ENCODE results near the gene SMIM30.
"Not testable (repeated sequence)": the region's sequence is repeated elsewhere in the genome, so short reads cannot be mapped to it uniquely, and the experiment has no call there.

The SMIM30 gene

DNA sequence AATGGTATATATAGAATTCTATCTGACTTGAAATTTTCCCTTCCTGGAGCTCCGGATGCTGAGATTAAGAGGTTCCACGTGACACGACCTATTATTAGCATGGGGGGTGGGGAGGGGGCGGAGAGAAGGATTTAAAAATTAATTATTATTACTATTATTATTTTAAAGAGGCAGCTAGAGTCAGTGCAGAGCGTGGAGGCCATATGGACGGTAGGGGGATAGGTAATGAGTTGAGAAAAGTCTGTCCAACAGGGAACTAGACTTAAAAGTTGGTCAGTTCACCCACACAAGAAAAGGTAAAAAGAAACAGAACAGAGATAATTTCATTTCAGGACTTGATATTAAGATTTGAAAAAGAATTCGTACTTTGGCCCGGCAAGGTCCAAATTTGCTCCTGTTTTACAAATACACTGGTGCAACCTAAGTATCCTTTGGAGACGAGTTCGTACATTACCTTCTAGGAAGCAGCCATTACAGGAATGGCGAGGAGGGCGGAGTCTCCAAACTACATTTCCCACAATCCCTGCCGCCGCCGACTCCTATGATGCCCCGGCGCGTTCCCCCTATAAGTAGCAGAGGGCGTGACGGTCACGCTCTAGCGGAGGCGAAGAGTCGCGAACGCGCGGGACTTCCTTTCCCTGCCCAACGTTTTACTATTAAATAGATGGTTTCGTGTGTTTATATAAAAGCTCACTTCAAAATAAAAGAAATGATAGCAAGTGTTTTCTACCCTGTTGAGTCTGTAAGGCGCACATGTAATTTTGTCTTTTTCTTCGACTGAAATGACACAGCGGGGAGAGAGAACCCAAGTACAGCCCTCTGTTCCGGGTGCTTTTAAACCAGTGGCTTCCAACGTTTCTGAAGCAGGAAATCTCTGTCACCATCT, at the start of gene SMIM30:
TSS of gene SMIM30 (minus strand) at position 481 of the 886 bp plus-strand sequence. CDS start 976 bp downstream, outside the sequence.
- peak; percentile 97 for FAIRE-seq
- peak; percentile 75 for DNase-seq (ENCODE audit: extremely low spot score, insufficient read length, low read depth)

GRCh38 chr7:113166176-113166575, 47.8 kb upstream of the SMIM30 start:
- FAIRE-seq; DNase-seq (ENCODE audit: extremely low spot score, insufficient read length, low read depth): not testable (repeated sequence)

- no peak for FAIRE-seq
- no peak for DNase-seq (ENCODE audit: extremely low spot score, insufficient read length, low read depth)
Measured at GRCh38 chr7:113161050-113161449, 42.7 kb upstream of the SMIM30 start.

DNA sequence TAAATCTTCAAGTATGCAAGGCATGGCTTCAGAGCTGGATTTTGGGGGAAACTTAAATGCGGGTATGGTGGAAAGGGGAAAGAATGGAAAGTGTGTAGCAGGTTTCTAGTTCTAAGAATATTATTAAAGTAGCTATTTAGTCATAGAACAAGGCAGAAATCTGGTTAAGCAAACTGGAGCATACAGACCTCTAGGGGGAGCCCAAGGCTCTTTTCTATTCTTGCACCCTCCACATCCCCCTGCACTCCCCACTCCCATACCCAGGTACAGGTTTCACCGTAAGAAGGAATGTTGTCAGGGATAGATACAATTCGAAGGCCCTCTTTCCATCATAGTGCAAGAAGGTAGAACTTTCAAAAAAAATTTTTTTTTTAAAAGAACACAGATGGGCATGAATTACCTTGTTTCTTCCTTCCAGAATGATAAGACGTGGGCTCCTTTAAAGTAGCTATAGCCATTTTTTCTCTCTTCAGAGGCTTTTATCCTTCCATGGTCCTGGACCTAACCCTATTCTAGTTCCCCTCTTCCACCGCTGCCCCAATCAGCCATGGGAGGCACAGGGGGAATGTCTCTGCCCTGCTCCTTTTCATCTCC, 41.5 kb upstream of the SMIM30 start:
- no peak for DNase-seq (ENCODE audit: extremely low spot score, insufficient read length, low read depth)
- peak; percentile 59 for FAIRE-seq

DNA sequence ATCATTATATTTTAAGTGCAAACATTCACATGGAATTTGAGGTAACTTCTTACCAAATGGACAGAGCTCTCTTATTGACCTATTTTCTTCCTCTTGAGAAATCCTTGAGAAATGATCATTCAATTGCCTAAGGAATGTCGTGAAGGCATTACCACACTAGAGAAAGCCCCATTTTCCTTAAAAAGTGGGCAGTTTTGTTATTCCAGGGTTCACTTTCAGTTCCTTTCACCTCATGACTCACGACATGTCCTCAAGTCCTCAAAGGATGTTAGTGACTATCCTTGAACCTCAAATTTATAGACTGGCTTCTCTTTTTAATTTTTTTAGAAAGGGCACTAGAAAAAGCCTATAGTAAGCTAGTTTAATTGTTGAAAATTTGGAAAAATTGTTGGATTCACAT, 40.4 kb upstream of the SMIM30 start:
- DNase-seq (ENCODE audit: extremely low spot score, insufficient read length, low read depth): no peak
- no peak for FAIRE-seq

GRCh38 chr7:113154117-113154516, 35.8 kb upstream of the SMIM30 start:
- no peak for FAIRE-seq

DNA sequence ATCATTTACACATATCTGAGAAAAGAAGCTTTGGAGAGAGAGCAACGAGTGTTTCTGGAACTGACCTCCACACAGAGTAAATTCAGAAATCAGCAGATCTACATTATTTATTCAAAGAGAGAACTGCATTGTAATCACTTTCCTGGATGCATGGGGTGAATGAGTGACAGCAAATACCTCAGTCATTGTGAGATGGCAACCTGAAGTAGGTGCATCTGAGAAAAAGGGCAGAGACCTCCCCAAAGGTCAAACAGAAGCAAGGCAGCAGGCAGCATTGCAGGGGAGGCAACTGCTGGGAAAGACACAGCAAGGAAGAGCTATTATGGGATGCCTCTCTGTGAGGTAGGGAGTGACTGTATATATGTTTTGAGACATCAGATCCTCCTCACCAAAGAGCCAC, 26.5 kb upstream of the SMIM30 start:
- FAIRE-seq (no peak), DNase-seq (ENCODE audit: extremely low spot score, insufficient read length, low read depth) (no peak)

More at GRCh38 chr7:113154117-113154516, 35.8 kb upstream of the SMIM30 start:
- DNase-seq (ENCODE audit: extremely low spot score, insufficient read length, low read depth): no peak

DNA sequence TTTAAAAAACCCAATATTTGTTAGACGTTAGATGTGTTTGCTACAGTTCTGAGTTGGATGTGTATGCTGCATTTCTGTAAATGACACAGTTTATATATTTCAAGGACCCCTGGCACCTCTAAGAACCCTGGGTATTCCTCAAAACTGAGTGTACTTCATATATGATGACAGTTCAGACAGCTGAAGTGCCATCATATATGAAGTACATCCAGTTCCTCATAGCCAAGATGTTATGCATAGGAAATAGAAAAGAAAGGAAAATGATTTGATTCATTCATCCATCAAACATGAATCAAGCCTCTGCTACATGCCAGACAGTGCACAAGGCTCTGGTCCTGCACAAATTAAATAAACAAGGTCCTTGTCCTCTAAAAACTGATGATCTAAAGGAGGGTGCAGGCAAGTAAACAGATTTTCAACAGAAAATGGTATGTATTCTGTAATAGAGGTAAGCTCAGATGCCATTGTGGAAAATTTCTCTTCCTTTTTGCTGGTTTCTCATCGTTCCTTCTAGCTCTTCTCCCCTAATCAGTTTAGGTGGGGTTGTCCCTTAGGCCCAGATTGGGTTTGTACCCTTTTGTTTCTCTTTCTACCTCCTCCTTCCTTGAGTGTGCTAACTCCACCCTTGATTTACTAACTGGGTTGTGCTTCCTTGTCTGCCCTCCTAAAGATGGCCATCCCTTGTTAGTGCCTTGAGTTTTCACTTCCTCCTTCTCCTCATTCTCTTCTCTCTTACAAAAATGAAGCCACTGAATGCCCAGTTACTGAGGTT, 25.3 kb upstream of the SMIM30 start:
- FAIRE-seq (peak; percentile 45), DNase-seq (ENCODE audit: extremely low spot score, insufficient read length, low read depth) (no peak)

- FAIRE-seq (no peak), DNase-seq (ENCODE audit: extremely low spot score, insufficient read length, low read depth) (no peak)
Measured at GRCh38 chr7:113142385-113143119, 24.2 kb upstream of the SMIM30 start.

DNA sequence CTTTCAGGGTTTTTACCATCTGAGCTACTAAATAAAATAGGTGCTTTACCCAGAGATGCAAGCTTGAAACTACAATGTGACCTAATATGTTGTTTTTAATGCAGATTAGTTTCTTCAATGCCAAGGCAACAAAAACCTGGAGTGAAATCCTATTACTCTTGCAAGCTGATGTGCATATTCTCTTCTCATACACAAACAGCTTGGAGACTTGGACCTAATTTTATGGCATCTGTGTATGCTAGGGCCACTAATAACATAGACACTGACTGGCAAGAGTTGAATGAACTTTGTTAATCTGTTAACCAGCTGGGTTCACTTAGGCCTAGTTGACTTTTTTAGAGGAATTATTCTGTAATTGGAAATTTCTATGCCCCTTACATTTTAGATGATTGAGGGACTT, 23.4 kb upstream of the SMIM30 start:
- no peak for DNase-seq (ENCODE audit: extremely low spot score, insufficient read length, low read depth)
- no peak for FAIRE-seq

DNA sequence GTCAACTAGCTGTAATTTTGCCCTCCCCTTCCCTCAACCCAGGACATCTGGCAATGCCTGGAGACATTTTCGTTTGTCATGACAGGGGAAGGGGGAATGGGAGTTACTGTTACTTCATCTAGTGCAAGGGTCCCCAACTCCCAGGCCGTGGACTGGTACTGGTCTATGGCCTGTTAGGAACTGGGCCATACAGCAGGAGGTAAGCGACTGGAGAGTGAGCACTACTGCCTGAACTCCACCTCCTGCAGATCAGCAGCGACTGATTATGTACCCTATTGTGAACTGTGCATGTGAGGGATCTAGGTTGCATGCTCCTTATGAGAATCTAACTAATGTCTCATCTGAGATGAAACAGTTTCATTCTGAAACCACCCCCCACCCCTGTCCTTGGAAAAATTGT, 22.6 kb upstream of the SMIM30 start:
- DNase-seq (ENCODE audit: extremely low spot score, insufficient read length, low read depth): no peak
- no peak for FAIRE-seq

- FAIRE-seq: no peak
Measured at GRCh38 chr7:113137241-113137640, 18.9 kb upstream of the SMIM30 start.

GRCh38 chr7:113134025-113134424, 15.7 kb upstream of the SMIM30 start:
- no peak for FAIRE-seq
- no peak for DNase-seq (ENCODE audit: extremely low spot score, insufficient read length, low read depth)

More at GRCh38 chr7:113137241-113137640, 18.9 kb upstream of the SMIM30 start:
- DNase-seq (ENCODE audit: extremely low spot score, insufficient read length, low read depth): no peak

DNA sequence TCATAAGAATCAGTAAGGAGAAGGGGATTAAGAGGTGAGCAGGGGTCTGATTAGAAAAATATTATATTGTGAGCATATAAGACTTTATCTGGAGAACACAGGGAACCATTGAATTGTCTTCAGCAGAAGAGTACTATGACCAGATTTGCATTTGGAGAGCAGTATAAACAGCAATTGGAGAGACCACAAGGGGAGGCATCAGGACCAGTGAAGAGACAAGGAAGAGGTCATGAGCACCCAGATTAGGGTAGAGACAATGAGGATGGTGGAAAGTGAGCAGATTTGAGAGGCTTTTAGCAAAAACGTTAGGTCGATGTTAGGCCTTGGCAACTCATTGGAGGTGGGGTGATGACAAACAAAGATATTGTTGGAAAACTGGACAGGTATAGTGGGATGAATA, 13.0 kb upstream of the SMIM30 start:
- DNase-seq (ENCODE audit: extremely low spot score, insufficient read length, low read depth): no peak
- FAIRE-seq: no peak

- FAIRE-seq: no peak
- no peak for DNase-seq (ENCODE audit: extremely low spot score, insufficient read length, low read depth)
Measured at GRCh38 chr7:113128031-113128430, 9.7 kb upstream of the SMIM30 start.

DNA sequence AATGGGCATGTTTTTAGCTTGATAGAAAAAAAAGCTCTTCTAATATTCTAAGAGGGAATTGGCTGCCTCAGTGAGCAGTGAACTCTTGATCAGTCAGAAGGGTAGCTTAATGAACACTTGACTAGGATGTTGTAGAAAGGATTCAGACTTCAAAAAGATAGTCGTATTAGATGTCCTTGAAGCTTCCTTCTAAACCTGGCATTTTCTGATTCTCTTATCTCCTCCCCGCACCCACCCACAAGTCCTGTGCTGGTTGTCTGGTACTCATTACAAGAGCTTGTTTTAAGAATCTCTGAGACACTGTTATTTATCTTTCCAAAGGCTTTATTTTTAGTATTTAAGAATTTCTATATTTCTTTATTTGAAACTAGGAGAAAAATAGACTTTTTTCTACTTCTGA, 7.4 kb upstream of the SMIM30 start:
- FAIRE-seq (no peak), DNase-seq (ENCODE audit: extremely low spot score, insufficient read length, low read depth) (no peak)

- peak; percentile 18 for FAIRE-seq
- no peak for DNase-seq (ENCODE audit: extremely low spot score, insufficient read length, low read depth)
Measured at GRCh38 chr7:113122744-113123143, 4.4 kb upstream of the SMIM30 start.

- DNase-seq (ENCODE audit: extremely low spot score, insufficient read length, low read depth) (no peak), FAIRE-seq (no peak)
Measured at GRCh38 chr7:113120647-113121046, 2.3 kb upstream of the SMIM30 start.

DNA sequence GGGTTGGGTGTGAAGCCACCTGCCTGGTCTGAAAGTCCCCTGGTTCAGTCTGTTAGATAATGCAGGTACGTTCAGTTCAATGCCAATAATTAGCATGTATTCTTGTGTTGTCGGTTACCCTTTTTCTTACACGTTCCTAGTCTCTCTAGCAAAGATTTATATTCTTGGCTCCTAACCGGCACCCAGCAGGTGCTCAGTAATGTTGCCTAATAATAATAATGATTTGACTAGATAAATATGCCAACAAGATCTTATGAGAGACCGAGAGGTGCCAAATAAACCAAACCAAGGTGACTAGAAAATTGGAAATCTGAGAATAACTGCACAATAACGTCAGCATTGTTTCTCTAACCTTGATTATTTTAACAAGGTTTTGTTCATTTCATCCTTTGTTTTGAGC, 1.1 kb upstream of the SMIM30 start:
- DNase-seq (ENCODE audit: extremely low spot score, insufficient read length, low read depth): no peak
- no peak for FAIRE-seq

GRCh38 chr7:113117374-113117774, 980 bp downstream of the SMIM30 start:
- not testable (repeated sequence) for DNase-seq (ENCODE audit: extremely low spot score, insufficient read length, low read depth); FAIRE-seq
